CMK (cell line): Measurements from ENCODE around the gene CNTNAP5.

Experiments
- DNase-seq: peaks from one replicate; pipeline ENCODE4 v3.0.0-alpha.2; 2010; ENCODE audit warnings: low read depth

The CNTNAP5 gene

GRCh38 chr2:124478761-124479160 is 453.7 kb downstream of the CNTNAP5 start:
- no peak for DNase-seq

GRCh38 chr2:124480958-124481357 is 455.9 kb downstream of the CNTNAP5 start:
- DNase-seq, result no peak

GRCh38 chr2:124482044-124482443 is 457.0 kb downstream of the CNTNAP5 start:
- no peak for DNase-seq

GRCh38 chr2:124482551-124482950 is 457.5 kb downstream of the CNTNAP5 start:
- no peak for DNase-seq

GRCh38 chr2:124485659-124486058 is 460.6 kb downstream of the CNTNAP5 start:
- no peak for DNase-seq

- DNase-seq, result no peak
Observed at GRCh38 chr2:124489686-124490085, 464.6 kb downstream of the CNTNAP5 start.

- DNase-seq, result no peak
Observed at GRCh38 chr2:124501575-124502152, 476.6 kb downstream of the CNTNAP5 start.

- DNase-seq, result no peak
Observed at GRCh38 chr2:124514236-124514635, 489.1 kb downstream of the CNTNAP5 start.

- DNase-seq, result no peak
Observed at GRCh38 chr2:124520953-124521352, 495.9 kb downstream of the CNTNAP5 start.

- no peak for DNase-seq
Observed at GRCh38 chr2:124523096-124523495, 498.0 kb downstream of the CNTNAP5 start.

GRCh38 chr2:124524155-124524915 is 499.2 kb downstream of the CNTNAP5 start:
- no peak for DNase-seq

GRCh38 chr2:124526221-124526620 is 501.1 kb downstream of the CNTNAP5 start:
- DNase-seq, result no peak

- DNase-seq, result no peak
Observed at GRCh38 chr2:124530203-124530602, 505.1 kb downstream of the CNTNAP5 start.

GRCh38 chr2:124533226-124533954 is 508.3 kb downstream of the CNTNAP5 start:
- no peak for DNase-seq

GRCh38 chr2:124534028-124534427 is 508.9 kb downstream of the CNTNAP5 start:
- no peak for DNase-seq

- no peak for DNase-seq
Observed at GRCh38 chr2:124535816-124536215, 510.7 kb downstream of the CNTNAP5 start.

GRCh38 chr2:124536591-124536990 is 511.5 kb downstream of the CNTNAP5 start:
- DNase-seq, result no peak

- no peak for DNase-seq
Observed at GRCh38 chr2:124538549-124538948, 513.5 kb downstream of the CNTNAP5 start.

- DNase-seq, result no peak
Observed at GRCh38 chr2:124540805-124541204, 515.7 kb downstream of the CNTNAP5 start.

- DNase-seq, result no peak
Observed at GRCh38 chr2:124542932-124543640, 518.0 kb downstream of the CNTNAP5 start.

GRCh38 chr2:124547700-124548099 is 522.6 kb downstream of the CNTNAP5 start:
- DNase-seq, result no peak

- DNase-seq, result no peak
Observed at GRCh38 chr2:124558277-124558905, 533.3 kb downstream of the CNTNAP5 start.
